Immature natural killer cell (primary cell): ENCODE results near the gene HDAC4. TPM values are rescaled to one million over a fixed set of nuclear protein-coding genes. Genes with fewer than 3 reads are reported as not detected.

Experiments
- DNase-seq, 3 donors: peaks; one replicate each; pipeline ENCODE4 v3.0.0; 2022; ENCODE audit warnings: mixed read lengths in 1 of 3
- H3K27ac Mint-ChIP-seq, 6 donors: one replicate each; pipeline ENCODE4 v1.8.0; 2020; ENCODE audit warnings: mixed read lengths in 6 of 6, mild to moderate bottlenecking in 5 of 6, inconsistent platforms in 4 of 6, moderate library complexity in 3 of 6
- H3K27me3 Mint-ChIP-seq, 3 donors: one replicate each; pipeline ENCODE4 v1.8.0; 2020 to 2021; ENCODE audit warnings: low read depth in 3 of 3, mild to moderate bottlenecking in 3 of 3, mixed read lengths in 3 of 3, moderate library complexity in 3 of 3, inconsistent platforms in 1 of 3
- H3K36me3 Mint-ChIP-seq, 3 donors: one replicate each; pipeline ENCODE4 v1.8.0; 2020; ENCODE audit warnings: mixed read lengths in 3 of 3, inconsistent platforms in 2 of 3, mild to moderate bottlenecking in 2 of 3
- H3K4me1 Mint-ChIP-seq, 2 donors: one replicate each; pipeline ENCODE4 v1.8.0; 2020; ENCODE audit warnings: inconsistent platforms in 2 of 2, mild to moderate bottlenecking in 2 of 2, mixed read lengths in 2 of 2, moderate library complexity in 1 of 2
- H3K4me3 Mint-ChIP-seq, 5 donors: one replicate each; pipeline ENCODE4 v1.8.0; 2020; ENCODE audit warnings: mild to moderate bottlenecking in 5 of 5, mixed read lengths in 5 of 5, inconsistent platforms in 3 of 5, moderate library complexity in 3 of 5
- H3K9me3 Mint-ChIP-seq, 6 donors: one replicate each; pipeline ENCODE4 v1.8.0; 2020; ENCODE audit warnings: mild to moderate bottlenecking in 6 of 6, mixed read lengths in 6 of 6, inconsistent platforms in 4 of 6, moderate library complexity in 3 of 6
- polyA plus RNA-seq, 3 donors: library from polyadenylated mRNA; unstranded; fragments of 300-500 nt; fragmentation: Illumina TruSeq; gene quantifications; one replicate each; pipeline ENCODE4 v1.2.3, GENCODE V29; 2021

Gene HDAC4
- polyA plus RNA-seq, 3 donors from 2014 or later: 1.9 to 8.1 (median 5.1) TPM

DNA sequence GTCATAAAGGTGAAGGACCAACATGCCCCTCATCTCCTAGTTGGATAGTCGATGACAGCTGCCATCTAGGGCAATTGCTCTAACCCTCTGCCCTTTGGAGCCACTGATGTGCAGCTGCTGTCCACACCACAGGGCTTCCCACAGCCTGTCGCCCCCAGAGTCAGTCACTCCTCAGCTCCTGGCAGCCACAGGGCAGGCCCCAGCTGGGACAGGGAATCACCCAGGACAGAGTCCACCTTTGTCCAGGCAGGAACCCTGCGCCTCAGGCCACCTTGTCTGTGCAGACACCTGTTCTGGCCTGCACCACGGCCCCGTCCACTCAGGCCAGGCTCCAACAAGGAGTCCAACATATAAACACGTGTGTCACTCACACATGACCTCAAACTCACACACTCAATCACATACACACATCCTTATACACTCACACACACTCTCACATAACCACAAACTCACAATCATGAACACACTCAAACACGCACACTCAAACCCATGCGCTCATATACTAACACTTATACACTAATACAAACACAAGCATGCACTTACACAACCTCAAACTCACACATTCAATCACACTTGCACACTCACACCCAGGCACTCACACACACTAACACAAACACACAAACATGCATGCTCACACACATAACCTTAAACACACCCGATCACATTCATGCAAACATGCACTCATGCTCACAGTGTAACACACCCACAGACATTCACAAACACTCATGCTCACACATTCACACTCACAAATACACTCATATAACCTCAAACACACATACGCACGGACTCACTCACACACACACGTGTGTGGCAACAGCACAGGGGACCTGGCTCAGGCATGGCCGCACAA is 29.7 kb downstream of the HDAC4 start:
- no peak for DNase-seq
- no peak overlapping the region for H3K4me3 Mint-ChIP-seq
- H3K9me3 Mint-ChIP-seq: no peaks in the 10 kb centered on the region
- peaks cover 0 to 1% (median 0%) of the 10 kb centered on the region in 3 donors for H3K27me3 Mint-ChIP-seq
- peaks cover 0 to 6% (median 0%) of the 10 kb centered on the region in 3 donors for H3K36me3 Mint-ChIP-seq
- H3K27ac Mint-ChIP-seq: no peak overlapping the region
- H3K4me1 Mint-ChIP-seq: no peaks in the 10 kb centered on the region

DNA sequence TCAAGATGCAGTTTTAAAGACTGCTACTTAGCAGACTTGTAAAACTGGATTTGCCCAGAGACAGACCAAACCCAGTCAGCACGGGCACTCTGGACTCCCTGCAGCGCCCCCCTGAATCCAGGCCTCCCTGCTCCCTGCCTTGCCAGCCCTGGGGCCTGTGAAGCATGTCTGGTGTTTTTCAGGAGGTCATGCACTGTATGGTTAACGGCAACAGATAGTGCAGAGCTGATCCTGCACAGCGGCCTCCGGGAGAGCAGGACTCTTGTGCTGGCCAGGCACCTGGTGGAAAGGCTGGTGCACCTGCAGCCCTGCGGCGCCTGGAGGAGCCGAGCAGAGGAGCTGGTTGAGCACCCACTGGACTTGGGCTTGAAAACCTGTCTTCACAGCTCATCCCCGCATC is 30.4 kb downstream of the HDAC4 start:
- Mint-ChIP-seq H3K9me3 (no peaks in the 10 kb centered on the region), H3K4me1 (peaks cover under 1 to 2% of the 10 kb centered on the region in 2 donors), H3K36me3 (peaks cover 0 to 6% (median 0%) of the 10 kb centered on the region in 3 donors), H3K27ac (peak overlapping the region in 1 of 6 donors; percentile 37), H3K4me3 (no peak overlapping the region), H3K27me3 (peaks cover 0 to 3% (median 1%) of the 10 kb centered on the region in 3 donors)
- DNase-seq: no peak

DNA sequence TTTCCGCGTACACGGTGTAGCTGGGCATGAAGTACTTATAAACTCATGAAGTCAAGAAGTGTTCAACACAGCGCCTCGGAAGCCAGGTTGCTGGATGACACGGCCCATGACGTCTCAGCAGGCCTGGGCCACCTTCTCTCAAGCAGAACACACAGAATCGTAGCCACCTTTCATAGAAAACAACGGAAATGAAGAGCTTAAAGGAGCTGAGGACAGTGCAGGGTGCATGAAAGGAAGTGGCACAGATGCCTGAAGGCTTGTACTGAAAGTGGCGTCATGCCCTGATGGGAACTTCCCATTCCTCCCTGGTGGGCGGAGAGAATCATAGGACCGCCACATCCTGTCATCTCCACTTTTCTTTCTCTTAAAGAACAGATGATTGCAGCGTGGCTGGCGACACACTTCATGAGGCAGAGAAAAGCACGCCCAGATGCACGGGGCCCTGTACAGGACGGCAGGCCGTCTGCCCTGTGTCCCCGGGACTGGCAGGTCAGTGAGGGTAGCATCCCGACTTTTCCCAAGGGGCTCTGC is 31.1 kb downstream of the HDAC4 start:
- Mint-ChIP-seq H3K4me3 (no peak overlapping the region), H3K4me1 (peaks cover 3 to 8% of the 10 kb centered on the region in 2 donors), H3K36me3 (peaks cover 0 to 6% (median 0%) of the 10 kb centered on the region in 3 donors), H3K27ac (peak overlapping the region in 2 of 6 donors; percentile 37 to 73), H3K9me3 (no peaks in the 10 kb centered on the region), H3K27me3 (peaks cover 0 to 3% (median 3%) of the 10 kb centered on the region in 3 donors)
- DNase-seq: no peak

DNA sequence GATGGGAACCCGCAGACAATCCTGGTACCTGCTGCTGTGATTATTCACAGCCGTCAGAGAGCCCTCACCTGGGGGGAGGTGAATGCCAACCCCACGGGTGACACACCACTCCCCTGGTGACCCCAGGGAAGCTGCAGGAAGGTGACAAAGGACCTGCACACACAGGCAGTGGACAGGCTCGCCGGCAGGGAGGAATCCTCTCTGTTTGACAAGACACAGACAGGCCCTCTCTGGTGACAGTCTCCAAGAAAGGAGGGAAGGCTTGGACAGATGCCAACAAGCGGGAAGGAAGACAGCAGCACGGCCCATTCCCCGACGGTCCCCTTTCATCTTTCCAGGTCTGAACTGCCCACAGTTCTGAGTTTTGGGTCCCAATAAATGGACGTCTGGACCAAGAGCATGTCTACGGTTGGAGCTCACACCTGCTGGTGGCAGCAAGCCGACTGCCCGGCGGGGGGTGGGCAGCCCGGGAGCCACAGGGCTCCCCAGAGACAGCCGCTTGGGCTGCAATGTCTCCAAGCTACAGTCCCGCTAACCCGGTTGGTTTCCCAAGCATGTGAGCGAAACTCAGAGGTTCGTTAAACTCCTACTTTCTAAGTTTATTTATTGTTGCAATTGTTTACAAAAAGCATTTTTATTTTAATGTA is 31.8 kb downstream of the HDAC4 start:
- no peak overlapping the region for H3K27ac Mint-ChIP-seq
- peaks cover 3 to 6% (median 6%) of the 10 kb centered on the region in 3 donors for H3K27me3 Mint-ChIP-seq
- no peak for DNase-seq
- H3K9me3 Mint-ChIP-seq: no peaks in the 10 kb centered on the region
- H3K4me3 Mint-ChIP-seq: no peak overlapping the region
- peaks cover 10 to 15% of the 10 kb centered on the region in 2 donors for H3K4me1 Mint-ChIP-seq
- H3K36me3 Mint-ChIP-seq: peaks cover 0 to 6% (median 0%) of the 10 kb centered on the region in 3 donors

DNA sequence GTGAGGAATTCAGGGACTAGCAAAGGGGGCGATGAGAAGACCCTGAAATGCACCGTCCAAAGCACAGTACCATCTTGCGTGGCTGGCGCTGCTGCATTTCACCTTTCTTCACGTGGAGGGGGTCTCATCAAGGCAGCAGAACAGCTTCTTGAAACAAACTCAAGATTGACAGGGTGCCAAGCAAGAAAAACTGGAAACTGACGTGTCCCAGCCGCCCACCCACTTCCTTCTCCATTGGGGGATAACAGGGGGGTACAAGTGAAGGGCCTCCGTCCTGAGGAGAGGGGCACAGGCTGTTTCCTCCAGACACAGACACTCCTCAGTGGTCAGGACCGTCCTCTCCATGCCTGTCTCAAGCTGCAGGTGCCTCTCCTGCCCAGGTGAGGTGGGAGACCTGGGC is 32.5 kb downstream of the HDAC4 start:
- Mint-ChIP-seq H3K27me3 (peaks cover 7 to 12% (median 12%) of the 10 kb centered on the region in 3 donors), H3K4me1 (peaks cover 17 to 22% of the 10 kb centered on the region in 2 donors), H3K4me3 (no peak overlapping the region), H3K9me3 (no peaks in the 10 kb centered on the region), H3K36me3 (peaks cover 0 to 6% (median 0%) of the 10 kb centered on the region in 3 donors), H3K27ac (no peak overlapping the region)
- no peak for DNase-seq

DNA sequence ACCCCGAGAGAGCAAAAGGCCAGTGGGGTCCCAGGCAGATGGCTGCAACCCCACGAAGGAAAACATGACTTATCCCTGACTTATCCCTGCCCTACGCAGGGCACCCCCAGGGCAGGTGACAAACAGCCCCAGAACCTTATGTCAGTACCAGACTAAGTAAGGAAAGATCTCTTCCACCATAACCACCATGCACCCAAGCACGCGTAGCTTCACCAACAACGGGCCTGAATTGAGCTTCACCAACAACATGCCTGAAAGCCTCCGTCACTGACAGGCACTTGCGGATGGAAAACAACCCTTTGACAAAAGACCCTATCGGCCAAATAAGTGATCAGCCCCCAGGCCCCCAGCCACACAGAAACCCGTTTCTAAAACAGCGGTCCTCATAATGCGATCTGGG is 34.1 kb downstream of the HDAC4 start:
- peak overlapping the region in 2 of 6 donors; percentile 57 to 80 for H3K27ac Mint-ChIP-seq
- H3K4me1 Mint-ChIP-seq: peaks cover 28 to 33% of the 10 kb centered on the region in 2 donors

DNA sequence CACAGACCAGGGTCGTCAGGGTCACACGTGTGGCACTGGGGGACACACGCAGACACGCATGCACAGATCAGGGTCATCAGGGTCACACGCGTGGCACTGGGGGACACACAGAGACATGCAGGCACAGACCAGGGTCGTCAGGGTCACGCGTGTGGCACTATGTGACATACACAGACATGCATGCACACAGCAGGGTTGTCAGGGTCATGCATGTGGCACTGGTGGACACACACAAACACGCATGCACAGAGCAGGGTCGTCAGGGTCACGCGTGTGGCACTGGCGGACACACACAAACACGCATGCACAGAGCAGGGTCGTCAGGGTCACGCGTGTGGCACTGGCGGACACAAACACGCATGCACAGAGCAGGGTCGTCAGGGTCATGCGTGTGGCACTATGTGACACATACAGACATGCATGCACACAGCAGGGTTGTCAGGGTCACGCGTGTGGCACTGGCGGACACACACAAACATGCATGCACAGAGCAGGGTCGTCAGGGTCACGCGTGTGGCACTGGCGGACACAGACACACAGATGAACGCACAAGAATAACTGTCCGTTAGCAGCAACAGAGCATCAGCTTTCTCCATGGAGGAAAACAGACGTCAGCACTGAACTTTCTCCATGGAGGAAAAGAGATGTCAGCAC is 34.9 kb downstream of the HDAC4 start:
- peaks cover 28 to 33% of the 10 kb centered on the region in 2 donors for H3K4me1 Mint-ChIP-seq
- H3K27ac Mint-ChIP-seq: peak overlapping the region in 3 of 6 donors; percentile 61 to 70 (median 69)
- H3K9me3 Mint-ChIP-seq: no peaks in the 10 kb centered on the region
- H3K36me3 Mint-ChIP-seq: peaks cover 0 to 6% (median 0%) of the 10 kb centered on the region in 3 donors
- H3K4me3 Mint-ChIP-seq: no peak overlapping the region
- no peak for DNase-seq
- peaks cover 7 to 12% (median 12%) of the 10 kb centered on the region in 3 donors for H3K27me3 Mint-ChIP-seq

More for the DNA sequence above, 34.1 kb downstream of the HDAC4 start:
- H3K4me3 Mint-ChIP-seq: no peak overlapping the region
- H3K36me3 Mint-ChIP-seq: peaks cover 0 to 6% (median 0%) of the 10 kb centered on the region in 3 donors
- DNase-seq: no peak
- peaks cover 7 to 12% (median 12%) of the 10 kb centered on the region in 3 donors for H3K27me3 Mint-ChIP-seq
- no peaks in the 10 kb centered on the region for H3K9me3 Mint-ChIP-seq

DNA sequence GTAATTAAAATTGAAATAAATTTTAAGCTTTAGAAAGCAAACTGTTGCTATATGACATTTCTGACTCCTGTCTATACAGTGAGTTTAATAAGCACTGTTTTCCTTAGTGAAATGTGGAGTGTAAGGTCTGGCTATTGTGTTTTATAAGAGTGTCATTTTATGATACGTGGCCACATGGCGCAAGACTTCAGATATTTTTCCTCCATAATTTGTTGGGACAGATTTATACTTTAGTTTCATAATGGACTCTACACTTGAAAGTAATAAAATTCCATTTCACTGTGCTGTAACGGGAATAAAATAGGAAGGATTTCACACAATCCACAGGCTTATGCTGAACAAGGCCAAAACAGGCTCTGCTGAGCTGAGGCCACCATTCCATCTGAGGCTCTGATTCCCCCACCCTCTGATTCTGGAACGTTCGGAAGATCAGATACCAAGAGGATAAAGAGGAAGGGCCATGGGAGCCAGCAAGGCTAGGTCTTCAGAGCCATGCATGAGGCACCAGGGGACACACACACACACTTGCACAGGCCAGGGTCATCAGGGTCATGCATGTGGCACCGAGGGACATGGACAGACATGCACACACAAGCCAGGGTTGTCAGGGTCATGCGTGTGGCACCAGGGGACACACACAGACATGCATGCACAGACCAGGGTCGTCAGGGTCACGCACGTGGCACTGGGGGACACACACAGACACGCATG is 35.6 kb downstream of the HDAC4 start:
- Mint-ChIP-seq H3K27ac (peak overlapping the region; percentile 30 to 90 (median 65)), H3K36me3 (peaks cover 0 to 6% (median 0%) of the 10 kb centered on the region in 3 donors), H3K9me3 (no peaks in the 10 kb centered on the region), H3K27me3 (peaks cover 7 to 14% (median 12%) of the 10 kb centered on the region in 3 donors), H3K4me1 (peaks cover 28 to 33% of the 10 kb centered on the region in 2 donors), H3K4me3 (no peak overlapping the region)
- DNase-seq: no peak

DNA sequence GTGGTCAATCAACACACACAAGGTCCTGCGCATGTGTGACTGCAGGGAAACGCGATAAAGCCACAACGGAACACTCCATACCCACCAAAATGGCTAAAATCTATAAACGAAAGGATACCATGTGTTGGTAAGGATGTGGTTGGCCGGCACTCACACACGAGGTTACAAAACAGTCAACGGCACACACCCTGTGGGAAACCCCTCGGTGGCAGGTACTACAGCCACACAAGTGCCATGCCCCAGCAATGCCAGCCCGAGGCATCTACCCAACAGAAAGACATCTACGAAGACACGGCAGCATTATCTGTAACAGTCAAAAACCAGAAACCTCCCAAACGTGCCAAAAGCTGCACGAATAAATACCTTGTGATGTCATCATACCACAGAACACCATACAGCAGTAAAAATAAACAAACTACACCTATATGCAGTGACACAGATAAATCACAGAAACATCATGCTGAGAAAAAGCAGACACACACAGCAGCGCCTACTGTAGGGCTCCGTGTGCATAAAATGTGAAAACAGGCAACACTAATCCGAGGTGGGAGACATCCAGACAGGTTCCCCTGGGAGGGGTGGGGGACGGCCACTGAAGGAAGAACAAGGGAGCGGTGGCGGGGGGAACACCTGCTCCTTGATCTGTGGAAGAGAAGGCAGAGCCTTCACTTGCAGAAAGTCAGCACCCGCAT is 36.7 kb downstream of the HDAC4 start:
- Mint-ChIP-seq H3K4me1 (peaks cover 28 to 33% of the 10 kb centered on the region in 2 donors), H3K9me3 (no peaks in the 10 kb centered on the region), H3K36me3 (no peaks in the 10 kb centered on the region), H3K27ac (peak overlapping the region; percentile 56 to 95 (median 87)), H3K4me3 (peak overlapping the region; percentile 58 to 87 (median 71)), H3K27me3 (peaks cover 7 to 14% (median 12%) of the 10 kb centered on the region in 3 donors)
- peak; percentile 84 to 87 (median 85) for DNase-seq

DNA sequence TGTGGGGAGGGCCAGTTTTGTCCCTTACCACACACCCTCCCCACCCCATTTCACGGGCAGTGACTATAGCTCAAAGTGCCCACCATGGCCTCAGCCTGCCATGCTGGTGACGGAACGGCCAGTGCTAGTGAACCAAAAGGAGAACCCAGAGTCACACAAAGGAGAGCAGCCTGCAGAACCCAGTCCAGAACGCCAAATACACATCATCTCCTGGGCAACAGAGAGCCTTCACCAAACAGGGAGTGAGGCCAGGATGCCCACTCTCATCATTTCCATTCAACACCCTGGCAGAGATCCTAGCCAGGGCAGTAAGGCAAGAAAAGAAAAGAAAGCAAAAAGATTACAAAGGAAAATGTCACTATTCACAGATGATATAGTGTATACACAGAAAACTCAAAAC is 38.3 kb downstream of the HDAC4 start:
- Mint-ChIP-seq H3K36me3 (peaks cover 0 to 4% (median 0%) of the 10 kb centered on the region in 3 donors), H3K27me3 (peaks cover 7 to 14% (median 12%) of the 10 kb centered on the region in 3 donors), H3K27ac (peak overlapping the region in 4 of 6 donors; percentile 18 to 90 (median 60)), H3K9me3 (no peaks in the 10 kb centered on the region), H3K4me3 (peak overlapping the region in 1 of 5 donors; percentile 14), H3K4me1 (peaks cover 28 to 33% of the 10 kb centered on the region in 2 donors)
- no peak for DNase-seq

DNA sequence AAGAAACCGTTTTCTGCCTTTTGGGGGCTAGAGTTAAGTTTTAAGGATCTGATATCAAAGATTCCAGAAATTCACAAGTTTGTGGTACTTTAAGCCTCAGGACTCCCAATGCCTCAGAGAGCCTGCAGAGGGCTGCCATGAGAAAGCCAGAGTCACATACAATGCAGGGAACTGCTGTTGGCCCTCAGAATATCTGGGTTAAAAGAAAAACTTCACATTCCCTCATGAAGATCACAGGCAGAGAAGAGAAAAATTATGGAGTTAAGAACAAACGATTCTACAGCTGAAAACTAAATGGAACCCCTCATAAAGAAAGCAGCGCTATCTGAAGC is 39.5 kb downstream of the HDAC4 start:
- peaks cover 28 to 33% of the 10 kb centered on the region in 2 donors for H3K4me1 Mint-ChIP-seq
- peaks cover 7 to 14% (median 10%) of the 10 kb centered on the region in 3 donors for H3K27me3 Mint-ChIP-seq
- H3K4me3 Mint-ChIP-seq: no peak overlapping the region
- DNase-seq: no peak
- no peaks in the 10 kb centered on the region for H3K9me3 Mint-ChIP-seq
- H3K36me3 Mint-ChIP-seq: peaks cover 0 to 7% (median 4%) of the 10 kb centered on the region in 3 donors
- H3K27ac Mint-ChIP-seq: peak overlapping the region in 2 of 6 donors; percentile 37 to 54
